Right lobe of liver (tissue), 4 donors: ENCODE data around the gene HYDIN.

Experiments
- POLR2A ChIP-seq: fragments of 450-650 bp; IDR thresholded peaks from one replicate; pipeline ENCODE4 v1.6.1; 2017; ENCODE audit warnings: antibody characterized with exemption, mild to moderate bottlenecking
- TF ChIP-seq, protein P1 (sequence below), 4 donors: fragments of 200-600 bp in 3 of 4; fragments of 450-650 bp in 1 of 4; IDR thresholded peaks; one replicate each; pipeline versions ENCODE4 v1.5.1 to v1.8.0; 2016 to 2022; ENCODE audit warnings: antibody characterized with exemption in 4 of 4, mild to moderate bottlenecking in 2 of 4
- donor health status: DM: no; HTN: no; CAD: no.
- donor health status: DM: no; HTN: no; CAD: no.
- donor health status: DM: no; HTN: yes; CAD: no.

DNA sequence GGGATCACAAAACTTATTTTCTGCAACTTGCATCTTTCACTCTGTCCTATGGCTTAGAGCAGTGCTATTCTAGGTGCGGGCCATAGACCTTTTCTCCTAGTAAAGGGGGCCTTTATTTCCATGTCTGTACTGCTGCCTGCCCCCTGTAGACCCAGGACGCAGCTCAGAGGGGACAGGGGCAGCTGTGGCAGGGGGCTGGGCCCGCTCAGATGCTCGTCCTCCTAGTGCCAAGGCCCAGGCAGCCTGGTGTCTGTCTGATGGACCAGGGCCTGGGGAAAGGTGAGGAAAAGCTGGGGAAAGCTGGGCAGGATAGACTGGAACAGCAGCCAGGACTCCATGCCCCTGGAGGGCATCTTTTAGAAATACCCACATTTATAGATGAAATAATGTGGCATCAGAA lies 455.1 kb downstream of the HYDIN start:
- TF ChIP-seq, protein P1, sequence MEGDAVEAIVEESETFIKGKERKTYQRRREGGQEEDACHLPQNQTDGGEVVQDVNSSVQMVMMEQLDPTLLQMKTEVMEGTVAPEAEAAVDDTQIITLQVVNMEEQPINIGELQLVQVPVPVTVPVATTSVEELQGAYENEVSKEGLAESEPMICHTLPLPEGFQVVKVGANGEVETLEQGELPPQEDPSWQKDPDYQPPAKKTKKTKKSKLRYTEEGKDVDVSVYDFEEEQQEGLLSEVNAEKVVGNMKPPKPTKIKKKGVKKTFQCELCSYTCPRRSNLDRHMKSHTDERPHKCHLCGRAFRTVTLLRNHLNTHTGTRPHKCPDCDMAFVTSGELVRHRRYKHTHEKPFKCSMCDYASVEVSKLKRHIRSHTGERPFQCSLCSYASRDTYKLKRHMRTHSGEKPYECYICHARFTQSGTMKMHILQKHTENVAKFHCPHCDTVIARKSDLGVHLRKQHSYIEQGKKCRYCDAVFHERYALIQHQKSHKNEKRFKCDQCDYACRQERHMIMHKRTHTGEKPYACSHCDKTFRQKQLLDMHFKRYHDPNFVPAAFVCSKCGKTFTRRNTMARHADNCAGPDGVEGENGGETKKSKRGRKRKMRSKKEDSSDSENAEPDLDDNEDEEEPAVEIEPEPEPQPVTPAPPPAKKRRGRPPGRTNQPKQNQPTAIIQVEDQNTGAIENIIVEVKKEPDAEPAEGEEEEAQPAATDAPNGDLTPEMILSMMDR (IDR thresholded peaks at IDR 0.05) = no peak
- TF ChIP-seq POLR2A = no peak
